ENCODE results near the gene LMOD2. TPM values are rescaled to one million over a fixed set of nuclear protein-coding genes. Genes with fewer than 3 reads are reported as not detected.

Gene LMOD2
- total and polyA plus RNA-seq, 10 of the 15 experiments (the other 5 are each of a cell fraction or from before 2014, with no cell fraction given): not detected

GRCh38 chr7:123608991-123609882, 46.4 kb upstream of the LMOD2 start:
- POLR2A ChIA-PET: no interaction called here

More at GRCh38 chr7:123608991-123609882, 46.4 kb upstream of the LMOD2 start:
- no peak overlapping the region for H3K4me3 ChIP-seq
- H3K79me2 ChIP-seq (ENCODE audit: control insufficient read depth, insufficient read depth, low read length): no peaks in the 10 kb centered on the region
- H4K20me1 ChIP-seq (ENCODE audit: control insufficient read depth, insufficient read depth): no peaks in the 10 kb centered on the region
- no peak for FAIRE-seq
- BruUV-seq (replicated peaks): no TSS peak
- intact Hi-C loops (cut with micrococcal nuclease; ENCODE audit: unreplicated experiment): no loop called here
- WGBS (ENCODE audit: insufficient coverage, insufficient replicate concordance, low lambda C conversion rate, missing lambda C conversion rate): 16% methylated on average over 5 of the region's 5 CpGs
- SMC1A ChIA-PET (ENCODE audit: uncharacterized antibody, unreplicated experiment): interaction anchor here (0.6 kb wide), 1 partner anchor 261 kb away, joined by 3 read pairs; no protein-coding TSS in a partner anchor
- no peaks in the 10 kb centered on the region for H3K4me1 ChIP-seq (ENCODE audit: control insufficient read depth, insufficient read depth, low read length)
- H3K36me3 ChIP-seq (ENCODE audit: control insufficient read depth in 2 of 2, insufficient read depth in 2 of 2, low read length in 1 of 2): no peaks in the 10 kb centered on the region
- H2AFZ ChIP-seq (ENCODE audit: control insufficient read depth, low read depth, low read length): no peak overlapping the region
- CTCF ChIA-PET: no interaction called here
- TF ChIP-seq IRF5 (IDR thresholded peaks at IDR 0.05; ENCODE audit: borderline replicate concordance): no peak
- TF ChIP-seq GABPA (IDR thresholded peaks at IDR 0.05; ENCODE audit: low read depth): no peak
- TF ChIP-seq ELK1 (IDR thresholded peaks at IDR 0.05; ENCODE audit: low read depth, low read length): no peak
- no peak for TF ChIP-seq SMAD1 (IDR thresholded peaks at IDR 0.05; ENCODE audit: low read depth, partially characterized antibody)
- TF ChIP-seq SMAD5 (IDR thresholded peaks at IDR 0.05; ENCODE audit: low read depth): no peak
- TF ChIP-seq ETV6 (conservative IDR thresholded peaks at IDR 0.05 in 1 of 2, IDR thresholded peaks at IDR 0.05 in 1 of 2; ENCODE audit: borderline replicate concordance in 1 of 2, low read depth in 1 of 2): no peak
- no peak for TF ChIP-seq BCL11A (IDR thresholded peaks at IDR 0.05; ENCODE audit: low read depth, low read length)
- no peak for TF ChIP-seq BACH1 (IDR thresholded peaks at IDR 0.05; ENCODE audit: borderline replicate concordance)
- no peak for TF ChIP-seq GATAD2B (conservative IDR thresholded peaks at IDR 0.05; ENCODE audit: low read depth)
- TF ChIP-seq RELA (IDR thresholded peaks at IDR 0.05; ENCODE audit: borderline replicate concordance, partially characterized antibody): no peak
- no peak for TF ChIP-seq NFIC (IDR thresholded peaks at IDR 0.05; ENCODE audit: low read depth, low read length)
- H3K4me2 ChIP-seq (ENCODE audit: control insufficient read depth, insufficient read depth): no peak overlapping the region
- no peak for ATAC-seq
- H3K27ac ChIP-seq (ENCODE audit: control insufficient read depth, insufficient read depth): no peak overlapping the region
- H3K9ac ChIP-seq (ENCODE audit: control insufficient read depth, insufficient read depth, low read length): no peak overlapping the region
- no peaks in the 10 kb centered on the region; a peak in 1 of 4 replicates for H3K27me3 ChIP-seq (replicated peaks in 1 of 2; ENCODE audit: control insufficient read depth in 2 of 2, insufficient read depth in 2 of 2, low read length in 1 of 2)
- no peaks in the 10 kb centered on the region for H3K9me3 ChIP-seq (replicated peaks; ENCODE audit: control insufficient read depth, insufficient read depth, low read length)
- in situ Hi-C loops (cut with MboI): no loop called here
- RAD21 ChIA-PET (ENCODE audit: unreplicated experiment): no interaction called here
- no peak for DNase-seq (ENCODE audit: low read depth, low spot score)

Measured in GM12878 (cell line).